Keratinocyte (primary cell): ENCODE data around the gene PACS2.

Source experiments
- EZH2 ChIP-seq: IDR thresholded peaks from one replicate; pipeline ENCODE4 v1.6.1; 2012; ENCODE audit warnings: inconsistent platforms, mild to moderate bottlenecking, low read length, moderate library complexity
- TF ChIP-seq, protein P1 (sequence below), 3 experiments: IDR thresholded peaks in 1 of 3; conservative IDR thresholded peaks in 1 of 3; optimal IDR thresholded peaks in 1 of 3; 2 replicates in 2 of 3; 3 replicates in 1 of 3; pipeline versions ENCODE3 to v1.5.1; 2011; ENCODE audit warnings: low read length in 3 of 3, mild to moderate bottlenecking in 3 of 3, moderate library complexity in 2 of 3, control low read depth in 1 of 3, inconsistent platforms in 1 of 3; ENCODE audit not compliant: insufficient read depth in 2 of 3; ENCODE audit errors: extremely low read depth in 1 of 3

DNA sequence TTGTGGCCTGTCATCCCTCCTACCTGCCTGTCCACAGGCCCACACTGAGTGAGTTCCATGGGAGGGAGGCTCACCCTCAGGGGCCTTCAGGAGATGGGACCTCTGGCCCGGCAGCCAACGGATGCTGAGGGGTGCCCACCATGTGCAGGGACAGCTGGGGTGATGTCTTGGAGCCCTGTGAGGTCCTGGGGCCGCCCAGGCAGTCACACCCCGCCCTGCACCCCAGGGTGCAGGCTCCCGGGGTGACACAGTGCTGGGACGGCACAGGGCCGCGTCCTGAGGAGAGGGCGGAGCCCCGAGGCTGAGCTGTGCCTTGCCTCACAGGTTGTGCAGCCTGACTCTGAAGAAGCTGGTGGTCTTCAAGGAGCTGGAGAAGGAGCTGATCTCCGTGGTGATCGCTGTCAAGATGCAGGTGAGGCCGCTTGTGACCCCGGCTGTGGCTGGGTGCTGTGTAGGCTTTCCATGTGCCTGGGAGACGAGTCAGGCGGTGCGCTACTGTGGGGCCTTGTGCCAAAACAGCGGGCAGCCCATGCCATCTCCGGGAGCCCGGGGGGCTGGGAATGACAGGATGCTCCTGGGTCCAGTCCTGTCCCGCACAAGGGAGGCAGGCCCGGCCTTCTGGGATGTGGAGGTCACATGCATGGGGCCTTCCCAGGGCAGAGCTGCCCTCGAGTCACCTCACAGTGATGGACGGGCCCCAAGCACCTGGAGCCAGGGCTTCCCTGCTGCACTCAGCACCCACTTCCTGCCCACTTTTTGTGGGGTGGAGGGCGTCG, 33.8 kb downstream of the PACS2 start:
- TF ChIP-seq, protein P1, sequence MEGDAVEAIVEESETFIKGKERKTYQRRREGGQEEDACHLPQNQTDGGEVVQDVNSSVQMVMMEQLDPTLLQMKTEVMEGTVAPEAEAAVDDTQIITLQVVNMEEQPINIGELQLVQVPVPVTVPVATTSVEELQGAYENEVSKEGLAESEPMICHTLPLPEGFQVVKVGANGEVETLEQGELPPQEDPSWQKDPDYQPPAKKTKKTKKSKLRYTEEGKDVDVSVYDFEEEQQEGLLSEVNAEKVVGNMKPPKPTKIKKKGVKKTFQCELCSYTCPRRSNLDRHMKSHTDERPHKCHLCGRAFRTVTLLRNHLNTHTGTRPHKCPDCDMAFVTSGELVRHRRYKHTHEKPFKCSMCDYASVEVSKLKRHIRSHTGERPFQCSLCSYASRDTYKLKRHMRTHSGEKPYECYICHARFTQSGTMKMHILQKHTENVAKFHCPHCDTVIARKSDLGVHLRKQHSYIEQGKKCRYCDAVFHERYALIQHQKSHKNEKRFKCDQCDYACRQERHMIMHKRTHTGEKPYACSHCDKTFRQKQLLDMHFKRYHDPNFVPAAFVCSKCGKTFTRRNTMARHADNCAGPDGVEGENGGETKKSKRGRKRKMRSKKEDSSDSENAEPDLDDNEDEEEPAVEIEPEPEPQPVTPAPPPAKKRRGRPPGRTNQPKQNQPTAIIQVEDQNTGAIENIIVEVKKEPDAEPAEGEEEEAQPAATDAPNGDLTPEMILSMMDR (optimal IDR thresholded peaks at IDR 0.05 in 1 of 3, IDR thresholded peaks at IDR 0.05 in 1 of 3, conservative IDR thresholded peaks at IDR 0.05 in 1 of 3; ENCODE audit: extremely low read depth in 1 of 3, insufficient read depth in 2 of 3, low read length in 3 of 3), result no peak
- TF ChIP-seq EZH2, result no peak
